GM12891 (cell line): ENCODE measurements around the gene TUBGCP2.

Source experiments
- DNase-seq: peaks from one replicate; pipeline ENCODE4 v3.0.0; 2011; ENCODE audit warnings: low spot score; ENCODE audit not compliant: insufficient read length
- FAIRE-seq: peaks from 2 replicates; lab custom pipeline; 2011; peaks lifted over from hg19 to GRCh38; lab: Jason Lieb, UNC
- PAX5 ChIP-seq: IDR thresholded peaks from 2 replicates; pipeline ENCODE4 v1.6.1; 2011; ENCODE audit warnings: low read length, moderate library complexity, mild to moderate bottlenecking; ENCODE audit not compliant: insufficient read depth, severe bottlenecking
- POLR2A ChIP-seq: IDR thresholded peaks from 2 replicates; pipeline ENCODE4 v1.6.1; 2011; ENCODE audit warnings: low read depth, low read length, control low read depth
- POLR2AphosphoS5 ChIP-seq: IDR thresholded peaks from 2 replicates; pipeline ENCODE4 v1.6.1; 2011; ENCODE audit warnings: low read depth, low read length, control low read depth
- POU2F2 ChIP-seq: IDR thresholded peaks from 2 replicates; pipeline ENCODE4 v1.6.1; 2011; ENCODE audit warnings: low read depth, mild to moderate bottlenecking, control low read depth, low read length, moderate library complexity
- SPI1 ChIP-seq: IDR thresholded peaks from 2 replicates; pipeline ENCODE4 v1.6.1; 2011; ENCODE audit warnings: low read depth, low read length, control low read depth
- TAF1 ChIP-seq: IDR thresholded peaks from 2 replicates; pipeline ENCODE4 v1.6.1; 2011; ENCODE audit warnings: low read depth, low read length, control low read depth

The TUBGCP2 gene

DNA sequence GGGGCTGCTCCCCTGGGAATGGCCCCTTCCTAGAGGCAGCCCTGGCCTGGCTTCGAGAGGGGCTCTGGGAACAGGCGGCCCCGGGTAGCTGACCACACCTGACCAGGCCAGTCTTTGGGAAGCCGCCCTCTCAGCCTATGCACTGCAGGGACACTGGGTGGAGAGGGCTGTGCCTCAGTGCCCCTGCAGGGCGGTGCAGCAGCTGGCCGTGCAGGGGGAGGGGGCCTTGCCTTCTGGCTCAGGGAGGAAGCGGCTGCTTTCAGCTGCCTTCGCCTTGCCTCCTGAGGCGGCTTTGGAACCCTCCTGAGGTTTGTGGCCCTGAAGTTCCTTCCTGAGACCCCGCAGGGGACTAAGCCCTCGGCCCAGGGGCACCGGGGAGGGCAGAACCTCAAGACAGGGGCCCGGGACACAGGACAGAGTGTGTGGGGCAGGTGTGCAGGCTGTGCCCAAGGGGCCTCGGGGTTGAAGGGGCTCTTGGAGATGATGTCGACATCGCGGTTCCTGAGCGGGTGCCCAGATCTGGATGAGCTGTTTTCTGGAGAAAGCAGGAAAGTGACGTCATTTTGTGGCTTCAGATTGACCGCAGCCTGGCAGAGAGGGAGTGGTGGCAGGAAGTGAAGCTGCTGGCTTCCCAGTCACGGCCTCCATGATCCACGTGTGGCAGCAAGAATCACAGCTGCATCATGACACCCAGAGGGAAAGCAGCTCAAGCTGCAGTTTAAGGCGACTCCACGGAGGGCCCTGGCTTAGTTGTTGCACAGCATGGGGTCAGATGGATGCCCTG, 49.7 kb downstream of the TUBGCP2 start:
- TF ChIP-seq POU2F2, result no peak
- no peak for TF ChIP-seq PAX5
- TF ChIP-seq POLR2AphosphoS5, result no peak
- no peak for TF ChIP-seq SPI1
- no peak for TF ChIP-seq TAF1
- TF ChIP-seq POLR2A, result no peak
- DNase-seq, result no peak
- peak; percentile 85 for FAIRE-seq

DNA sequence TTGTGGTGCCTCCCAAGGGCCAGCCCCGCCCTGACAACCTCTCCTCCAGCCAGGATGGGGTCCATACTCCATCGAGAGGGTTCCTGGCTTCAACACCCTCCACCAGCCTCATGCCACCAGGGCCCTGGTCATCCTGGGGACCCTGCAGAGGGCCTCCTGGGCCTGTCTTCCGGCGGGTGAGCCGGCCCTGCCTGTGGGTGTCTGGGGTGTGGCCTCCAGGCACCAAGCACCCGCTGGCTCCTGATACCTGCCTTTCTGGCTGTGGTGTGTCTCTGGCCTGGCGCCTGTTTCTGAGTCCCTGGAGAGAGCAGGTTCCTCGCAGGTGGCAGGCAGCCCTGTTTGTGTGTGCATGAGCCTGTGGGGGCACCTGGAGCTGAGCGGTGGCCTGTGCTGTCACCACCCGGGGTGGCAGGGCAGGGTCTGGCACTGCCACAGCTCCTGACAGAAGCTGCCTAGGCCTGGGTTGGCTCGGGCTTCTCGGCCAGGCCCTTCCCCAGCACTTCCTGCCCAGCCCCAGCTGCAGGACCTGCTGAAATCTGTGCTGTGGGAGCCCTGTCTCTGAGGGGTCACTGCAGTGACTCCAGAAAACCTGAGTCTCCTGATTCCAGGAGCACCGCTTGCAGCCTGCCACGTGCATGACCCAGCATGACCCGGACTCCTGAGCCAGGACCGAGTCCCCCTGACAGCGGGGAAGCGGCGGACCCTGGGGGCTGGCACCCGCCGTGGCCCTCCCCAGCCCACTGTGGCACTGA, 50.4 kb downstream of the TUBGCP2 start:
- DNase-seq (no peak), FAIRE-seq (peak; percentile 79)
- TF ChIP-seq TAF1, result no peak
- TF ChIP-seq POU2F2, result no peak
- TF ChIP-seq PAX5, result no peak
- no peak for TF ChIP-seq POLR2AphosphoS5
- TF ChIP-seq POLR2A, result no peak

DNA sequence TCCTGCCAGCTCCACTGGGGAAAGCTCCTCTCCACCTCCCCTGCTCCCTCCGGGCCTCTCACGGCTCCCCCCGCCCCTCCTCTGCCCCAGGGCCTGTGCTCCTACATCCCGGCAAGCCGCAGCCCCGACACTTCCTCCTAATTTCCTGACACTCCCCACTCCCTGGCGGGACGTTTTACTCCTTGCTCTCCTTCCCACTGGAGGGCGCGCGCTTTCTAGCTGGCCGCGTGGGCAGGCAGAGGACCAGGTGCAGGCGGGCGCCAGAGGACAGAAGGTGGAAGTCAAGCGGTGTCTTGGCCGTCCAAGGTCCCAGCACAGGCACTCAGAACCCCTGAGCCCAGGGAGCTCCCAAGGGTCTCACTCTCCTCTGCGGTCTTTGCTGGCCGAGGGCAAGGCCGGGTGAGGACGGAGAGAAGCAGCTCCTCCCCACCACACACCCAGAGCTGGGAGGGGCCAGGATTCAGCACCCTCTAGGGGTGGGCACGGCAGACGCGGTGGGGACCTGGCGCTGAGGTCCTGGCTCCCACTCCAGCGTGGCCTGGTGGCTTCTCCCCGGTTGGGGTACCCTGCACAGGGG, 51.1 kb downstream of the TUBGCP2 start:
- peak; percentile 13 for FAIRE-seq
- TF ChIP-seq POLR2AphosphoS5, result no peak
- TF ChIP-seq TAF1, result no peak
- no peak for TF ChIP-seq POLR2A
- TF ChIP-seq PAX5, result no peak
- TF ChIP-seq POU2F2, result no peak
- no peak for TF ChIP-seq SPI1

DNA sequence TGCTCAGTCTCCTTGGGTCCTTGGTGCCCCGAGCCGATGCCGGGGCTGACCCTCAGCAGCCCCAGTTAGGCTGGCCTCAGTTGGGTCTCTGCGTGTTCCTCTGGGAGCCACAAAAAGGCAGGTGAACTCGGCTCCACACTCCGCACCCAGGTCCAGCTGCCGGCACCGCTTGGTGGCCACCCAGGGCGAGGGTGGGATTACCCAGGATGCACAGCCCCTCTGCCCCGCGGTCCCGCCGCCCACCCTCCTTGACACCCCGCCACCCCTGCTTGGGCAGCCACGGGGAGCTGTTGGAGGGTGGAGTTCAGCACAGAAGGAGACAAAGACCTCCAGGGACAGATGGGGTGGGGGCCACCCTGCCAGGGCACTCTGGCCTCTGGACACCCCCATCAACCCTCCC, 53.3 kb downstream of the TUBGCP2 start:
- FAIRE-seq, result no peak
- TF ChIP-seq POLR2A, result no peak
- TF ChIP-seq PAX5, result no peak
- no peak for TF ChIP-seq POLR2AphosphoS5
- TF ChIP-seq POU2F2, result no peak
- no peak for TF ChIP-seq TAF1
- TF ChIP-seq SPI1, result no peak

More for the DNA sequence above, 51.1 kb downstream of the TUBGCP2 start:
- no peak for DNase-seq

DNA sequence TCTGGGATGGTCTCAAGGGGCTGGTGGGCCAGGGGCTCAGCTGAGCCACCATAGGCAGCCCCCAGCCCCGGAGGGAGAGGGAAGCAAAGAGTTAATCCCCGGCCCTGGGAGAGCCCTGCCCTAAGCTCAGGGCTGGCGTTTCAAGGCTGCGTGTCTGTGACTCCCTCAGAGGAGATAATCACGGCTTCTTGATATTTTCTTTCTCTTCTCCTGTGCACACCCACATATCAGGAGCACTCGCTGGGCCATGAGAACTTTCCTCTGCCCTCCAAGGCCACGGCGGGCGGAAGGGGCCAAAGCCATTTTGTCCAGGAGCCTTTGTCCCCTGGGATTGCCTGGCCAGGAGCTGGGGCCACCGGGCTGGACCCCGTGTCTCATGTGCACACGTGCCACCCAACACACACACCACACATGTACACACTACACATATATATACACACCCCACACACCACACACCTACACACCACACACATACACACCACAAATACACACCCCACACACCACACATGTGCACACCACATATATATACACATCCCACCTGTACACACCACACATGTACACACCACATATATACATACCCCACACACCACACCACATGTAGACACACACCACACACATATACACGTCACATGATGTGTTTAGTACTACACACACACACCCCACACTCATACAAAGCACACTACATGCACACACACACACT, 54.1 kb downstream of the TUBGCP2 start:
- DNase-seq (no peak), FAIRE-seq (no peak)
- TF ChIP-seq POLR2AphosphoS5 (no peak), POLR2A (no peak), PAX5 (no peak), POU2F2 (no peak), TAF1 (no peak), SPI1 (no peak)

More for the DNA sequence above, 53.3 kb downstream of the TUBGCP2 start:
- no peak for DNase-seq

DNA sequence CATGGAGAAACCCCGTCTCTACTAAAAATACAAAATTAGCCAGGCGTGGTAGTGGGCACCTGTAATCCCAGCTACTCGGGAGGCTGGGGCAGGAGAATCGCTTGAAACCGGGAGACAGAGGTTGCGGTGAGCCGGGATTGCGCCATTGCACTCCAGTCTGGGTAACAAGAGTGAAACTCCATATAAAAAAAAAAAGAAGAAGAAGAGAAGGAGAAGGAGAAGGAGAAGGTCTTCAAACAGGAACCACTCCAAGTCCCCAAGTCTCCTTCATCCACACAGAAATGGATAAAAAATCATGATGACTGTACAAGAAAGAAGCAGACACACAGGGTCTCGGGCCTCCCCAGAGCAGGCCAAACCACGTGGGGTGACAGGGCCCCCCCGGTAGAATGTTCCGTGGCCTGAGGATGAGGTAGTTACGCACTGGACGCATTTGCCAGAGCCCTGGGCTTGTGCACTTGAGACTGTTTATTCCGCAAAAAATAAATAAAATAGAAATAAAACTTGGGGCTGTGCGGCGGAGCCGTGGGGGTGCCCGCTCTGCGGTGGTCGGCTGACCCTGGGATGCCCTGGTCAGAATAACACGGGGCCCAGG, 55.2 kb downstream of the TUBGCP2 start:
- TF ChIP-seq POU2F2 (no peak), TAF1 (no peak), POLR2AphosphoS5 (no peak), SPI1 (no peak), POLR2A (no peak), PAX5 (no peak)
- FAIRE-seq, result no peak
- no peak for DNase-seq

DNA sequence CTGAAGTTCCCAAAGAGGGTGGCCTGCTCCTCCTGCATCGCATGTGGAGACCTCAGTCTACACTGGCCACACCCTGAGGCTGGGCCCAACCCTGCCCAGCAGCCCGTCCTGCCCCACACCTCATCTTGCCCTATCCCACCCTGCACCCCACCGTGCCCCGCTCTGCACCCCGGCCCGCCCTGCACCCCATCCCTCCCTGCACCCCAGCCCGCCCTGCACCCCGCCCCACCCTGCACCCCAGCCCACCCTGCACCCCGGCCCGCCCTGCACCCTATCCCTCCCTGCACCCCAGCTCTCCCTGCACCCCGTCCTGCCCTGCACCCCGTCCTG, 56.5 kb downstream of the TUBGCP2 start:
- TF ChIP-seq TAF1, result no peak
- TF ChIP-seq POLR2AphosphoS5, result no peak
- TF ChIP-seq SPI1, result no peak
- TF ChIP-seq PAX5, result no peak
- FAIRE-seq, result no peak
- DNase-seq, result no peak

DNA sequence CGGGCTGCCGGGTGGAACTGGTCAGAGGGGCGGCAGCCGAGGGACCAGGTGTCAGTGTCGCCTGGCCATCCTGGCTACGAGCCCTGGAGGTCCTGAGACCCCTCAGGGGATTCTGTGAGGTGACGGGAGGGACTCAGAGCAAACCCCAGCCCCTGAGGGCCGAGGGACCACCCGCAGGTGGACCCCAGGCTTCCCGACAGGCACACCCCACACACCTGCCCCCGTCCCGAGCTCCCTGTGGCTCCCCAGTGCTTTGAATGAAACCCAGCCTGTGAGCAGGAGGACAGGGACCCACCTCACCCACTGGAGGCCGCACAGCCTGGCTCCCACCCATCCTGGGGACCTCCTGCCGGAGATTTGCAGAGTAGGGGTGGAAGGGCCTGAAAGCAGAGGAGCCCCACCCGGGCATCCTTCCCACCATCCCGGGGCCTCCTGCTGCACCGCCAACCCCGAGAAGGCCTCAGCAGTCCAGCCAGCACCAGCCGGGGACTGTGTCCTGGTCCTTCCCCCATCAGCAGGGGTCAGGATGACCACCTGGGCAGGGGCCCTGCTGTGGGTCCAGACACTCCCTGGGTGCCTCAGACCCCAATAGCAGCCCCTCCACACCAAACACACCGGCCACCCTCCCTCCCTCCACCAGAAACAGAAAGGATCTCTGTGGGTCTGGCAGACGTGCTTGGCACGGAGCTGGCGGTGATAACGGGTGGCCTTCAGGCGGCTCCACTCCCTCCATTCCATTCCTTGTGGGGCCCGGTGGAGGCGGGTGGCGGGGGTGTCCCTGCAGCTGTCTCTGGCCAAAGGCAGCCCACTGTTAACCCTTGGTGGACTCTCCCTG, 57.1 kb downstream of the TUBGCP2 start:
- FAIRE-seq (no peak), DNase-seq (no peak)
- TF ChIP-seq PAX5 (no peak), POLR2AphosphoS5 (no peak), POU2F2 (no peak), TAF1 (no peak), POLR2A (no peak), SPI1 (no peak)
